Activated CD4-positive, CD25-positive, alpha-beta regulatory T cell (primary cell): ENCODE results near the gene SEMA5B.

Experiments used
- DNase-seq, 4 experiments: peaks; one replicate each; lab custom pipeline; 2025; lab: John Stamatoyannopoulos, UW

Gene SEMA5B

GRCh38 chr3:122969585-122970469 is 57.7 kb downstream of the SEMA5B start:
- DNase-seq = no peak

GRCh38 chr3:122967765-122968164 is 59.8 kb downstream of the SEMA5B start:
- DNase-seq = no peak

- no peak for DNase-seq
Observed at GRCh38 chr3:122967356-122967755, 60.2 kb downstream of the SEMA5B start.

GRCh38 chr3:122966045-122966444 is 61.5 kb downstream of the SEMA5B start:
- no peak for DNase-seq

GRCh38 chr3:122964811-122965210 is 62.8 kb downstream of the SEMA5B start:
- no peak for DNase-seq

GRCh38 chr3:122962149-122962548 is 65.4 kb downstream of the SEMA5B start:
- no peak for DNase-seq

GRCh38 chr3:122961146-122961545 is 66.4 kb downstream of the SEMA5B start:
- no peak for DNase-seq

- no peak for DNase-seq
Observed at GRCh38 chr3:122960652-122961051, 66.9 kb downstream of the SEMA5B start.

- DNase-seq = no peak
Observed at GRCh38 chr3:122959339-122959738, 68.2 kb downstream of the SEMA5B start.

GRCh38 chr3:122957707-122958689 is 69.6 kb downstream of the SEMA5B start:
- DNase-seq = no peak

GRCh38 chr3:122956693-122957455 is 70.7 kb downstream of the SEMA5B start:
- no peak for DNase-seq

- DNase-seq = no peak
Observed at GRCh38 chr3:122955916-122956692, 71.5 kb downstream of the SEMA5B start.

GRCh38 chr3:122952520-122952919 is 75.0 kb downstream of the SEMA5B start:
- no peak for DNase-seq

GRCh38 chr3:122948408-122948807 is 79.2 kb downstream of the SEMA5B start:
- no peak for DNase-seq

GRCh38 chr3:122947738-122948137 is 79.8 kb downstream of the SEMA5B start:
- no peak for DNase-seq

- DNase-seq = no peak
Observed at GRCh38 chr3:122947196-122947595, 80.4 kb downstream of the SEMA5B start.

GRCh38 chr3:122946185-122946584 is 81.4 kb downstream of the SEMA5B start:
- no peak for DNase-seq

- no peak for DNase-seq
Observed at GRCh38 chr3:122945230-122945629, 82.3 kb downstream of the SEMA5B start.

GRCh38 chr3:122944671-122945161 is 82.8 kb downstream of the SEMA5B start:
- no peak for DNase-seq

GRCh38 chr3:122943828-122944190 is 83.8 kb downstream of the SEMA5B start:
- no peak for DNase-seq
